PC-3 (cell line): ENCODE results near the gene C2CD4A.

ENCODE experiments used
- EZH2 ChIP-seq: fragments of 300-600 bp; sonication (generic); IDR thresholded peaks from one replicate; pipeline ENCODE4 v1.6.1; 2017; ENCODE audit warnings: antibody characterized with exemption, mild to moderate bottlenecking, low read length; ENCODE audit not compliant: unreplicated experiment
- EZH2phosphoT487 ChIP-seq: fragments of 300-600 bp; sonication (generic); IDR thresholded peaks from 2 replicates; pipeline ENCODE4 v1.6.1; 2018; ENCODE audit warnings: mild to moderate bottlenecking, antibody characterized with exemption, low read length, borderline replicate concordance
- TF ChIP-seq, protein P1 (sequence below): fragments of 300-600 bp; sonication (generic); conservative IDR thresholded peaks from 2 replicates; pipeline ENCODE4 v1.5.1; 2017; ENCODE audit warnings: antibody characterized with exemption, low read depth, mild to moderate bottlenecking, low read length

DNA sequence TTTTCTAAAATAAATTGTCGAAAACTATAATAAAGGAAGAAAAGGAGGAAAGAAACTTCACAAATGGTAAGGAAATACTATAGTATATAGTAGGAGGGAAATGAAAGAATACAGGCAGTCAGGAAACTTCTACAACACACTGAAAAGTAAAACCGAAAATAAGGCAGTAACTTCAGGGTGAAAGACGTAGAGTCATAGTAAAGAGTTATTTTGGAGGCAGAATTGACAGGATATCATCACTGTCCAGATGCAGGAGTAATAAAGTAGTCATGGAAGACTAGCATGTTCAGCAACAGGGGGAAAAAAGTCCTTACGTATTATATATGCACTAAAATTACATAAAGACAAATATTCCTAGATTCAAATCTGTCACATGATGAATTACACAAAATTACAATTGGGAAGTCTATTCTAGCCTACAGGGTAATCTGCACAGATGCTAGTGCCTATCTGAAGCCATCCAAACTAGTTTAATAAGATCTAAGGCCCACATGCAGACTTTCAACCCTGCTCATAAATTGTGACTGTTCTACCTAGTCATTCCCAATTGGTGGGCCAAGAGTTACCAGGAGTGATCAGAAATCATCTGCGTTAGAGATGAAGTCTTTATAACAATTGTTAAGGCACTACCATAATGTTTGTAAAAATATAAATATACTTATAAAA is 20.6 kb upstream of the C2CD4A start:
- TF ChIP-seq, protein P1, sequence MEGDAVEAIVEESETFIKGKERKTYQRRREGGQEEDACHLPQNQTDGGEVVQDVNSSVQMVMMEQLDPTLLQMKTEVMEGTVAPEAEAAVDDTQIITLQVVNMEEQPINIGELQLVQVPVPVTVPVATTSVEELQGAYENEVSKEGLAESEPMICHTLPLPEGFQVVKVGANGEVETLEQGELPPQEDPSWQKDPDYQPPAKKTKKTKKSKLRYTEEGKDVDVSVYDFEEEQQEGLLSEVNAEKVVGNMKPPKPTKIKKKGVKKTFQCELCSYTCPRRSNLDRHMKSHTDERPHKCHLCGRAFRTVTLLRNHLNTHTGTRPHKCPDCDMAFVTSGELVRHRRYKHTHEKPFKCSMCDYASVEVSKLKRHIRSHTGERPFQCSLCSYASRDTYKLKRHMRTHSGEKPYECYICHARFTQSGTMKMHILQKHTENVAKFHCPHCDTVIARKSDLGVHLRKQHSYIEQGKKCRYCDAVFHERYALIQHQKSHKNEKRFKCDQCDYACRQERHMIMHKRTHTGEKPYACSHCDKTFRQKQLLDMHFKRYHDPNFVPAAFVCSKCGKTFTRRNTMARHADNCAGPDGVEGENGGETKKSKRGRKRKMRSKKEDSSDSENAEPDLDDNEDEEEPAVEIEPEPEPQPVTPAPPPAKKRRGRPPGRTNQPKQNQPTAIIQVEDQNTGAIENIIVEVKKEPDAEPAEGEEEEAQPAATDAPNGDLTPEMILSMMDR, result no peak
- TF ChIP-seq EZH2 (no peak), EZH2phosphoT487 (no peak)
